Activated T-cell treated with anti-CD3 and anti-CD28 coated beads, Interleukin-2, amount 50 U/mL, for 24 hours (primary cell): ENCODE data around the gene SPDYE6.
"Not testable (repeated sequence)": the region's sequence is repeated elsewhere in the genome, so short reads cannot be mapped to it uniquely, and the experiment has no call there.

ENCODE experiments used
- DNase-seq: peaks from one replicate; pipeline ENCODE4 v3.0.0-alpha.2; 2020
- H3K27ac Mint-ChIP-seq: 2 replicates; pipeline ENCODE4 v1.8.0; 2020; ENCODE audit warnings: mild to moderate bottlenecking, mixed read lengths
- H3K27me3 Mint-ChIP-seq: 2 replicates; pipeline ENCODE4 v1.8.0; 2020; ENCODE audit warnings: mixed read lengths
- H3K36me3 Mint-ChIP-seq: 2 replicates; pipeline ENCODE4 v1.8.0; 2020; ENCODE audit warnings: low read depth, mixed read lengths
- H3K4me1 Mint-ChIP-seq: 2 replicates; pipeline ENCODE4 v1.8.0; 2020; ENCODE audit warnings: low read depth, mixed read lengths
- H3K4me3 Mint-ChIP-seq: 2 replicates; pipeline ENCODE4 v1.8.0; 2020; ENCODE audit warnings: mild to moderate bottlenecking, moderate library complexity, mixed read lengths
- H3K9me3 Mint-ChIP-seq: 2 replicates; pipeline ENCODE4 v1.8.0; 2020; ENCODE audit warnings: mixed read lengths

The SPDYE6 gene

GRCh38 chr7:102329366-102329765, 26.9 kb downstream of the SPDYE6 start:
- H3K9me3 Mint-ChIP-seq, H3K27ac Mint-ChIP-seq, H3K4me3 Mint-ChIP-seq, H3K36me3 Mint-ChIP-seq, DNase-seq, H3K4me1 Mint-ChIP-seq: not testable (repeated sequence)
- H3K27me3 Mint-ChIP-seq: peaks cover 16% of the 10 kb centered on the region

- not testable (repeated sequence) for H3K27ac Mint-ChIP-seq, H3K36me3 Mint-ChIP-seq, H3K4me3 Mint-ChIP-seq, DNase-seq, H3K4me1 Mint-ChIP-seq, H3K9me3 Mint-ChIP-seq
- peaks cover 16% of the 10 kb centered on the region for H3K27me3 Mint-ChIP-seq
Observed at GRCh38 chr7:102328863-102329262, 27.4 kb downstream of the SPDYE6 start.

GRCh38 chr7:102327183-102327582, 29.1 kb downstream of the SPDYE6 start:
- peaks cover 24% of the 10 kb centered on the region for H3K27me3 Mint-ChIP-seq
- not testable (repeated sequence) for DNase-seq, H3K4me3 Mint-ChIP-seq, H3K27ac Mint-ChIP-seq, H3K4me1 Mint-ChIP-seq, H3K9me3 Mint-ChIP-seq, H3K36me3 Mint-ChIP-seq

- no peak overlapping the region for H3K4me3 Mint-ChIP-seq
- peaks cover 30% of the 10 kb centered on the region for H3K27me3 Mint-ChIP-seq
- H3K27ac Mint-ChIP-seq: no peak overlapping the region
- H3K36me3 Mint-ChIP-seq: no peaks in the 10 kb centered on the region
- H3K9me3 Mint-ChIP-seq: no peaks in the 10 kb centered on the region
- no peak for DNase-seq
- H3K4me1 Mint-ChIP-seq: no peaks in the 10 kb centered on the region
Observed at GRCh38 chr7:102326157-102326889, 29.9 kb downstream of the SPDYE6 start.

- H3K27me3 Mint-ChIP-seq: peaks cover 40% of the 10 kb centered on the region
- H3K4me3 Mint-ChIP-seq, H3K27ac Mint-ChIP-seq, H3K36me3 Mint-ChIP-seq, DNase-seq, H3K9me3 Mint-ChIP-seq, H3K4me1 Mint-ChIP-seq: not testable (repeated sequence)
Observed at GRCh38 chr7:102325106-102325505, 31.1 kb downstream of the SPDYE6 start.

GRCh38 chr7:102323914-102324195, 32.4 kb downstream of the SPDYE6 start:
- Mint-ChIP-seq H3K27me3 (peaks cover 42% of the 10 kb centered on the region), H3K36me3 (no peaks in the 10 kb centered on the region), H3K27ac (no peak overlapping the region), H3K4me1 (no peaks in the 10 kb centered on the region), H3K9me3 (no peaks in the 10 kb centered on the region), H3K4me3 (no peak overlapping the region)
- DNase-seq: no peak

GRCh38 chr7:102322202-102322715, 34.0 kb downstream of the SPDYE6 start:
- Mint-ChIP-seq H3K4me1 (no peaks in the 10 kb centered on the region), H3K9me3 (no peaks in the 10 kb centered on the region), H3K36me3 (no peaks in the 10 kb centered on the region), H3K27me3 (peaks cover 34% of the 10 kb centered on the region), H3K27ac (no peak overlapping the region), H3K4me3 (no peak overlapping the region)
- DNase-seq: no peak

GRCh38 chr7:102321351-102322201, 34.7 kb downstream of the SPDYE6 start:
- Mint-ChIP-seq H3K36me3 (no peaks in the 10 kb centered on the region), H3K27me3 (peaks cover 27% of the 10 kb centered on the region)
- DNase-seq: no peak

GRCh38 chr7:102320601-102321350, 35.5 kb downstream of the SPDYE6 start:
- peaks cover 26% of the 10 kb centered on the region for H3K27me3 Mint-ChIP-seq
- no peak overlapping the region for H3K4me3 Mint-ChIP-seq
- no peaks in the 10 kb centered on the region for H3K4me1 Mint-ChIP-seq
- DNase-seq: no peak
- H3K27ac Mint-ChIP-seq: no peak overlapping the region
- H3K9me3 Mint-ChIP-seq: no peaks in the 10 kb centered on the region
- H3K36me3 Mint-ChIP-seq: no peaks in the 10 kb centered on the region

More at GRCh38 chr7:102321351-102322201, 34.7 kb downstream of the SPDYE6 start:
- H3K27ac Mint-ChIP-seq: no peak overlapping the region
- H3K9me3 Mint-ChIP-seq: no peaks in the 10 kb centered on the region
- H3K4me3 Mint-ChIP-seq: no peak overlapping the region
- no peaks in the 10 kb centered on the region for H3K4me1 Mint-ChIP-seq

- Mint-ChIP-seq H3K4me1 (no peaks in the 10 kb centered on the region), H3K4me3 (no peak overlapping the region), H3K9me3 (no peaks in the 10 kb centered on the region), H3K27me3 (peaks cover 26% of the 10 kb centered on the region), H3K27ac (no peak overlapping the region), H3K36me3 (no peaks in the 10 kb centered on the region)
- DNase-seq: no peak
Observed at GRCh38 chr7:102320181-102320580, 36.1 kb downstream of the SPDYE6 start.

GRCh38 chr7:102319671-102320070, 36.6 kb downstream of the SPDYE6 start:
- H3K27me3 Mint-ChIP-seq: peaks cover 26% of the 10 kb centered on the region
- DNase-seq: no peak
- H3K36me3 Mint-ChIP-seq: no peaks in the 10 kb centered on the region
- H3K27ac Mint-ChIP-seq: no peak overlapping the region
- H3K4me3 Mint-ChIP-seq: no peak overlapping the region
- no peaks in the 10 kb centered on the region for H3K9me3 Mint-ChIP-seq
- H3K4me1 Mint-ChIP-seq: no peaks in the 10 kb centered on the region

GRCh38 chr7:102318482-102318971, 37.7 kb downstream of the SPDYE6 start:
- DNase-seq: no peak
- H3K4me1 Mint-ChIP-seq: no peaks in the 10 kb centered on the region
- H3K36me3 Mint-ChIP-seq: no peaks in the 10 kb centered on the region
- H3K4me3 Mint-ChIP-seq: no peak overlapping the region
- no peak overlapping the region for H3K27ac Mint-ChIP-seq
- peaks cover 26% of the 10 kb centered on the region for H3K27me3 Mint-ChIP-seq
- H3K9me3 Mint-ChIP-seq: no peaks in the 10 kb centered on the region

GRCh38 chr7:102317231-102318059, 38.8 kb downstream of the SPDYE6 start:
- peaks cover 21% of the 10 kb centered on the region for H3K27me3 Mint-ChIP-seq
- H3K4me3 Mint-ChIP-seq: no peak overlapping the region
- no peaks in the 10 kb centered on the region for H3K4me1 Mint-ChIP-seq
- H3K36me3 Mint-ChIP-seq: no peaks in the 10 kb centered on the region
- no peaks in the 10 kb centered on the region for H3K9me3 Mint-ChIP-seq
- DNase-seq: no peak
- no peak overlapping the region for H3K27ac Mint-ChIP-seq
